GM18861 (cell line): ENCODE measurements around the gene IGF1R.
"Not testable (repeated sequence)": the region's sequence is repeated elsewhere in the genome, so short reads cannot be mapped to it uniquely, and the experiment has no call there.

Experiments
- ATAC-seq: cut with Tn5 transposase; IDR thresholded peaks from one replicate; pipeline ENCODE4 v1.9.1; 2021; ENCODE audit not compliant: unreplicated experiment

IGF1R gene

DNA sequence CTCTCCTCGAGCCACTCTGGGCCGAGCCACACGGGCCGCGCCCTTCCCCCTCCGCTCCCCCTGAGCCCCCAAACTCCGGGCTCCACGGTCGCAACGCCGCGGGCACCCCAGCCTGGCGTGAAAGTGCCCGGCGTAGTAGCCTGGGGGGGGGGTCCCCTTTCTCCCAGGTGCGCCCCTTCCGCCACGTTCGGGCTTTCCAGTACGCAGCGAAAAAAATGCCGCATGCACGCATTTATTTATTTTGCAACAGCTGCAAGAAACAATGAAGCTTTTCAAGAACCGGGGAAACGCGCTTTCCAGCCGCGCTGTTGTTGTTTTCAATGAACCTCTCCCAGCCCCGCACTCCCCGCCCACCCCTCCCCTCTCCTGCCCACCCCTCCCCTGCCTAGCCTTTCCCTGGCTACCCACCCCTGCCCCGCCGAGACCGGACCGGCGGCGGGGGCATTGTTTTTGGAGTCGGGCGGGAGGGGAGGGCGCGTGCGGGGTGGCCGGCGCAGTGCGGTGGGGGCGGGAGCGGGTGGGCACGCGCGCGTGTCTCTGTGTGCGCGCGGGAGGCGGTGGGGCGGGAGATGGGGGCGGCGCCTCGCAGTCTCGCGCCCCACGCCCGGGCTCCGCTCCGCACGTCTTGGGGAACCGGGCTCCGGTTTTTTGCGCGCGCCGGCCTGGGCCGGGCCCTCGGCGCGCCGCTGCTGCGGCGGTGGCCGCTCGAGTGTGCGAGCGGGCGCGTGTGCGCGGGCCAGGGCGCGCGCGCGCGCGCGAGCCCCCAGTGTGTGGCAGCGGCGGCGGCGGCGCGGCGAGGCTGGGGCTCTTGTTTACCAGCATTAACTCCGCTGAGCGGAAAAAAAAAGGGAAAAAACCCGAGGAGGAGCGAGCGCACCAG lies at the start of gene IGF1R:
TSS of gene IGF1R (plus strand) at position 766 of the 880 bp plus-strand sequence. CDS start 1,043 bp downstream, outside the sequence.
- peak; percentile 71 for ATAC-seq

DNA sequence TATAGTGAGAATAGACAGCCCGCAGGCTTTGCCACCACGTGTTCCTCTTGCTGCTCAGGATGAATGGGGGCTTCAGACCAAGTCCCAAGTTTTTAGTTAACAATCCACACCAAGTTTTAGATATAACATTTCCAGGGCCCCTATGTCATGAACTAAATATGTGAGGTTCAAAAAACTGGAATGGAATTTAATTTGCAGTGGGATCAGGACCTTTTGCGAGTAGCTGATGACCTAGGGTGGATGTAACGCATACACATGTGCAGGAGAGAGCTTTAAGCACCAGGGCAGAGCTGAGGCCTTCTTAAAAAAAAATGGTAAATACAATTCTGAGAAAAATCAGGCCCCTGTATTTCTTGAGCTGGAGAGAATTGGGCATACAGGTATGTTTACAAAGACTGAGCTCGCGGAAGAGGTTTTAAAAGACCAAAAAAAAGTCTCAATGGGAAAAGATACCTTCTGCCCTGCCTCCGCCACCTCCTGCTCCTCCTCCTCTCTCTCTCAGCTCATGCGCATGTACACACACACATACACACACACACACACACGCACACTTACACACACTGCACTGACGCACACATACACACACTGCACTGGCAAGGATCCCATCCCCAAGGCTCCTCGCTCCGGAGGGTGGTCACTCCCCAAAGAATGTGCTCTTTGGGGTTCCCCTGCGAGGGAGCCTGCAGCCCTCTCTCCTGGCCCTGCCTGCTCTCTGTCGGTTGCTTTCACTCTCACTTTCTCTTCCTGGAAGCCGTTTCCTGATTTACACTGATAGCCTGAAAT lies 48.2 kb upstream of the IGF1R start:
- ATAC-seq = peak; percentile 82

DNA sequence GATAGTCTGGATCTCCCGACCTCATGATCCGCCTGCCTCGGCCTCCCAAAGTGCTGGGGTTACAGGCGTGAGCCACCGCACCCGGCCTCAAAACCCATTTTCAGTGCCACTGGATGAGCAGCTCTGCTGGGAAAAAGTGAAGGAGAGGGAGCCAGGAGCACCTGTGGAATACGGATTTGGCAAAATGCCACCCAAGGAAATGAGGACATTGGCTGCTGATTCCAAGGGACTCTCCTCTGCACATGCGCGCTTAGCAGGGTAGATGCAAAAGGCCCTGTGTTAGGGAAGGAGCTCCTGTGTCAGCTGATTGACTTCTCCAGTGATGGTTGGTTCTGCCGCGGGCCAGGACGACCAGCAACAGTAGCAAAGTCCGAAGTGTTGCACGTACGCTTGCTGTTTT lies 43.4 kb upstream of the IGF1R start:
- no peak for ATAC-seq

GRCh38 chr15:98609144-98609852 lies 39.0 kb upstream of the IGF1R start:
- ATAC-seq = no peak

DNA sequence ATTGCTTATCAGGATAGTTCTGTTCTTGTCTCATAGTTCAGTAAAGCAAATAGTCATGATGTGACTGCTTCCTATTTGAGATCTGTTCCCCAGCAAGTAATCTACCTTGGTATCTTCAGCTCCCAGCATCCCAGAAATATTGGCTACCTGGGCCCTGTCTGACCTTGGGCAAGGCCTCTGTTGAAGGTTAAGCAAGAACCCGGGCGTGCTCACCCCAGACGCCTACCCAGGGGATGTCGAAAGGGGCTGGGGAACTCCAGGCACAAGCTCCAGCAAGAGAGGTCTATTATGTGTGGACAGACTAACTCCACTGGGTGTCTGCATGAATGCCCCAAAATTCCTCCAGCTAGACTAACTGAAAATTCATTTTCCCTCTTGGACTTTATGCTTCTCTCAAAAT lies 37.3 kb upstream of the IGF1R start:
- no peak for ATAC-seq

GRCh38 chr15:98611808-98612207 lies 36.5 kb upstream of the IGF1R start:
- no peak for ATAC-seq

DNA sequence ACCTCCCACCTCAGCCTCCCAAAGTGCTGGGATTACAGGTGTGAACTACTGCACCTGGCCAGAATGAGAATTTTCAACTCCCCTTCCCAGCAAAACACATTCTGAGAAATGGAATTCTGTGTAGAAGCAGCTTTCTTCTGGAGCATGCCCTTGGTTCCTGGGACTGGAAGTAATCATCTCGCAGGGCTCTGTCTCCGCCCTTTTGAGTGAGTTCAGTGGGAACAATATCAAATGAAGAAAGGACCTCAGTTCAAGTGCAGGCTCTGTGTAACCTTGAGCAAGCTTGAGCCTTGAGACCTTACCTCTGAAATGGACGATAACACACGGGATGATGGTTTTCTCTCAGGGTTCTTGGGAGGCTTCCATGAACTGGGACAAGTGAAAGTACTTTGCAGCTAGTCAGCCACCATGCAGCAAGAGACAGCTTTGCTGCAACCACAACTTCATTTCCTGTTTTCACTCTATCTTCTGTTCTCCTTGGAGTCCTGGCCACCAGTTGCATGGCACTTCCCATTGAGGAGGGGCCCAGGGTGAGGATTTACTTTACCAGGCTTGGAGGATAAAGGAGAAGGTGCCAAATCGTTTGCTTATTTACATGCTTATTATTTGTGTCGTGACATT lies 35.7 kb upstream of the IGF1R start:
- no peak for ATAC-seq

GRCh38 chr15:98614681-98615080 lies 33.7 kb upstream of the IGF1R start:
- ATAC-seq = no peak

DNA sequence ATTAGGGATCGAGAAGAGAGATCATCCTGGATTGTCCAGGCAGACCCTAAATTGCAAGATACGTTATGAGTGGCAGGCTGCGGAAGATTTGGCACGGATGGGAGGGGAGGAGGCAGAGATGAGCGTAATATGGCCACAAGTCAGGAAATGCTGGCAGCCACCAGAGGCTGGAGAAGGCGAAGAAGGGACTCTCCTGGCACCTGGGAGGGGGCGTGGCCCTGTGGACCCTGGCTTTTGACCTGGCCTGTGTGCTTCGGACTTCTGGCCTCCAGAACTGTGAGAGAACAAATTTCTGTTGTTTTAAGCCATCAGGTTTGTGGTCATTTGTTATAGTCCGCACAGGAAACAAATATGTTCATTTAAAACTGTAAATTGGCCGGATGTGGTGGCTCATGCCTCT lies 31.9 kb upstream of the IGF1R start:
- no peak for ATAC-seq

DNA sequence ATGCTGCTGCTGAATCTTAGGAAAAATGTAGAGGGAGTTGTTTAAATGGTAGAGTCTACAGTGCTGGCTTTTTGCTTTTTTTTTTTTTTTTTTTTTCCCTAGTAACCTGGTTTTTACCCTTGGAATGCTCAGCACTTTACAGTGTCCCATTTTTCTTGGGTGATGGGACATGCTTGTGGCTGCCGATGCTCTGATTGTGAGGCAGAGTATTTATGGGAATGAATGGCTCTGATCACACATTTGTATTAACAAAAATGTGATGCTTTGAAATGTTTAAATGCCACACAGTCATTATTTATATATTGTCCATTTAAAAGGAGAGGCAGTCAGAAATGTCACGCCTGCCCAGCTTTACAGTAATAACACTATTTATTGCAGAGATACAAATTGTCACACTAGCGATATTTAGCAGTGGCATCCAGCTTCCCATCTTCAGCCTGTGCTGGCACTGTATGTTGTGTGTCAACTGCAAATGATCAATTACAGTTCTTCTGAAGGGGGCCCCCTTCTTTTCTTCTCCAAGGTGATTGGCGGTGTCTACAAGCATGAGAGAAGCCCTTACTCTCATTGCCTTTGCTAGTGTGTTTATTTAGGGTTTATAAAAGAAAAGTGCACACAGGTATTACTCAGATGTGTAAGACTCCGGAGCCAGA lies 30.9 kb upstream of the IGF1R start:
- ATAC-seq = no peak

DNA sequence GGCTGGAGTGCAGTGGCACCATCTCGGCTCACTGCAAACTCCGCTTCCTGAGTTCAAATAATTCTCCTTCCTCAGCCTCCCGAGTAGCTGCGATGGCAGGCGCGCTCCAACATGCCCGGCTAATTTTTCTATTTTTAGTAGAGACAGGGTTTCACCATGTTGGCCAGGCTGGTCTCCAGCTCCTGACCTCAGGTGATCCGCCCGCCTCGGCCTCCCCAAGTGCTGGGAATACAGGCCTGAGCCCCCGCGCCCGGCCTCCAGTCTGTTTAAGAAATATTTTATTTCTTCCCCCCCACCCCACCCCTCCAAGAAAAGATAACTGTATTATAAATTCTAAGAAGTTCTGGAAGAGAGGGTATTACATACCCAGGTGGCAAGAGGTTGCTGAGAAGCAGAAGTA lies 29.8 kb upstream of the IGF1R start:
- not testable (repeated sequence) for ATAC-seq

- ATAC-seq = no peak
Measured at GRCh38 chr15:98620020-98620419, 28.3 kb upstream of the IGF1R start.

DNA sequence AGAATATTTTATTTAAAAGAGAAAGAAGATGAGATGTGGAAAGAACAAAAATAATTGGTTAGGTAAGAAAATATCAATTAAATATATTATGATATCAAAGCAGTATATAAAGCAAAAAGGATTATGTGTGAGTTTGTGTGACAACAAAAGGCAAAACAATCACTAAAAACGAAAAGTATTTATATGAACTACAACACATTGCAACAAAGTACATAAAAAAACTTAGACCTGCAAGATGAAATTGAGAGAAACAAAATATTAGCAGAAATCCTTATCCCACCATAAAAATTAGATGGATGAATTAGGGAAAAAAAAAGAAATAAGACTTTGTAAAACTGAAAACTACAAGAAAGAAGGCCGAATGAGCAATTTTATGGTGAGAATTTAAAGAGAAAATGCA lies 27.3 kb upstream of the IGF1R start:
- ATAC-seq = no peak

- no peak for ATAC-seq
Measured at GRCh38 chr15:98625614-98626013, 22.7 kb upstream of the IGF1R start.

- ATAC-seq = no peak
Measured at GRCh38 chr15:98626153-98626552, 22.2 kb upstream of the IGF1R start.

- no peak for ATAC-seq
Measured at GRCh38 chr15:98628216-98628615, 20.1 kb upstream of the IGF1R start.

GRCh38 chr15:98635848-98636247 lies 12.5 kb upstream of the IGF1R start:
- ATAC-seq = no peak

GRCh38 chr15:98643115-98643514 lies 5.2 kb upstream of the IGF1R start:
- no peak for ATAC-seq

DNA sequence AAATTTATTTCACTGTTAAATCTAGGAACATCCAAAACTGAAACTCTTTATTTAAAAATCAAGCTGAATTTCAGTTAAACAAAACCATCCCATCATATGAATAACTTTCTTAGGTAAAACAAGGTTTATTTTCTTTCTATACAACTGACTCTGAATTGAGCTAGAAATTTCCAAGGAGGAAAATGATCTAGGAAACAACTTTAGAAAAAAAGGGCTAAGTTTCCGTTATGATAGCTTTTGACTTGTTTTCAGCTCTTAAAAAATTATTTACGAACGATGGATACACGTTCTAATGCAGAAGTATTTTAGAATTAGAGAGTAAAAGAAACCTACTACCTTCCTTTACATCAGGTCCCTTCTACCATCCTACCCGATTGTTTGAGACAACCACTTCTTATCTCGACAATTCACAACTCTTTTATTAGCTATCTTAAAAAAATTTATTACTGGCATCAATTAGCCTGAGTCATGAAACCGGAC lies 1.8 kb upstream of the IGF1R start:
- no peak for ATAC-seq

- ATAC-seq = peak; percentile 37
Measured at GRCh38 chr15:98647026-98647773, 1.1 kb upstream of the IGF1R start.
